HEK293 (cell line): ENCODE data around the gene CCND1.

Experiments
- CTCF ChIA-PET: fragments of 350-600 bp; formaldehyde crosslinking; extraction: SDS; loops from one replicate; lab custom pipeline; 2021; ENCODE audit warnings: antibody characterized with exemption; lab: Yijun Ruan, JAX
- POLR2A ChIA-PET: fragments of 300-600 bp; formaldehyde crosslinking; extraction: SDS; loops from one replicate; lab custom pipeline; 2020; ENCODE audit warnings: antibody characterized with exemption, inconsistent platforms; lab: Yijun Ruan, JAX
- H3K27ac ChIP-seq: fragments of 200-500 bp; sonication (Bioruptor generic); 2 replicates; pipeline ENCODE4 v1.5.1; 2014; ENCODE audit warnings: low read depth, low read length, control low read depth, inconsistent platforms; ENCODE audit errors: extremely low read depth
- H3K36me3 ChIP-seq, 2 experiments: fragments of 200-500 bp in 1 of 2; sonication (Bioruptor generic) in 1 of 2; 1 replicate in 1 of 2; 2 replicates in 1 of 2; pipeline ENCODE4 v1.5.1; 2014 to 2017; ENCODE audit warnings: inconsistent platforms in 2 of 2, low read length in 2 of 2; ENCODE audit not compliant: control insufficient read depth in 2 of 2, insufficient read depth in 1 of 2
- H3K4me1 ChIP-seq: fragments of 200-500 bp; sonication (Bioruptor generic); 2 replicates; pipeline ENCODE4 v1.5.1; 2014; ENCODE audit warnings: mild to moderate bottlenecking, low read length, inconsistent platforms; ENCODE audit not compliant: control insufficient read depth, insufficient read depth
- H3K4me3 ChIP-seq: 2 replicates; pipeline ENCODE4 v1.5.1; 2011; ENCODE audit warnings: low read depth, mild to moderate bottlenecking, control low read depth, low read length, moderate library complexity
- H3K9me3 ChIP-seq: fragments of 200-500 bp; sonication (Bioruptor generic); 2 replicates; pipeline ENCODE4 v1.5.1; 2014; ENCODE audit warnings: low read depth, low read length, inconsistent platforms; ENCODE audit not compliant: control insufficient read depth, insufficient read depth
- GFI1B ChIP-seq: fragments of 450-650 bp; formaldehyde crosslinking; IDR thresholded peaks from 2 replicates; pipeline ENCODE4 v1.5.1; 2016; ENCODE audit warnings: missing biosample characterization, missing genetic modification characterization
- SALL2 ChIP-seq: fragments of 450-650 bp; formaldehyde crosslinking; IDR thresholded peaks from 2 replicates; pipeline ENCODE4 v1.5.0; 2017; ENCODE audit warnings: missing biosample characterization, mild to moderate bottlenecking, missing genetic modification characterization, borderline replicate concordance
- SP7 ChIP-seq: fragments of 450-650 bp; formaldehyde crosslinking; IDR thresholded peaks from 2 replicates; pipeline ENCODE4 v1.5.1; 2016; ENCODE audit warnings: missing biosample characterization, missing genetic modification characterization
- ZBTB17 ChIP-seq: fragments of 450-650 bp; formaldehyde crosslinking; IDR thresholded peaks from 2 replicates; pipeline ENCODE4 v1.5.1; 2016; ENCODE audit warnings: missing biosample characterization, missing genetic modification characterization
- ZIC2 ChIP-seq: fragments of 450-650 bp; formaldehyde crosslinking; IDR thresholded peaks from 2 replicates; pipeline ENCODE4 v1.5.1; 2016; ENCODE audit warnings: missing biosample characterization, missing genetic modification characterization
- ZSCAN16 ChIP-seq: fragments of 450-650 bp; formaldehyde crosslinking; IDR thresholded peaks from 2 replicates; pipeline ENCODE4 v1.5.1; 2016; ENCODE audit warnings: missing biosample characterization, missing genetic modification characterization
- TF ChIP-seq, protein P1 (sequence below): fragments of 450-650 bp; formaldehyde crosslinking; IDR thresholded peaks from 2 replicates; pipeline ENCODE4 v1.5.1; 2016; ENCODE audit warnings: missing biosample characterization, missing genetic modification characterization
- TF ChIP-seq, protein P2 (sequence below): fragments of 450-650 bp; formaldehyde crosslinking; IDR thresholded peaks from 2 replicates; pipeline ENCODE4 v1.5.1; 2016; ENCODE audit warnings: missing biosample characterization, missing genetic modification characterization
- TF ChIP-seq, protein P3 (sequence below): fragments of 450-650 bp; formaldehyde crosslinking; IDR thresholded peaks from 2 replicates; pipeline ENCODE4 v1.5.1; 2016; ENCODE audit warnings: missing biosample characterization, missing genetic modification characterization
- TF ChIP-seq, protein P4 (sequence below): fragments of 450-650 bp; formaldehyde crosslinking; IDR thresholded peaks from 2 replicates; pipeline ENCODE4 v1.5.1; 2016; ENCODE audit warnings: missing biosample characterization, missing genetic modification characterization, borderline replicate concordance
- TF ChIP-seq, protein P5 (sequence below): IDR thresholded peaks from 2 replicates; pipeline ENCODE4 v1.6.1; 2011; ENCODE audit warnings: mild to moderate bottlenecking, low read depth, low read length, borderline replicate concordance
- TF ChIP-seq, protein P6 (sequence below): fragments of 450-650 bp; formaldehyde crosslinking; IDR thresholded peaks from 2 replicates; pipeline ENCODE4 v1.5.1; 2016; ENCODE audit warnings: missing biosample characterization, missing genetic modification characterization

Gene CCND1

DNA sequence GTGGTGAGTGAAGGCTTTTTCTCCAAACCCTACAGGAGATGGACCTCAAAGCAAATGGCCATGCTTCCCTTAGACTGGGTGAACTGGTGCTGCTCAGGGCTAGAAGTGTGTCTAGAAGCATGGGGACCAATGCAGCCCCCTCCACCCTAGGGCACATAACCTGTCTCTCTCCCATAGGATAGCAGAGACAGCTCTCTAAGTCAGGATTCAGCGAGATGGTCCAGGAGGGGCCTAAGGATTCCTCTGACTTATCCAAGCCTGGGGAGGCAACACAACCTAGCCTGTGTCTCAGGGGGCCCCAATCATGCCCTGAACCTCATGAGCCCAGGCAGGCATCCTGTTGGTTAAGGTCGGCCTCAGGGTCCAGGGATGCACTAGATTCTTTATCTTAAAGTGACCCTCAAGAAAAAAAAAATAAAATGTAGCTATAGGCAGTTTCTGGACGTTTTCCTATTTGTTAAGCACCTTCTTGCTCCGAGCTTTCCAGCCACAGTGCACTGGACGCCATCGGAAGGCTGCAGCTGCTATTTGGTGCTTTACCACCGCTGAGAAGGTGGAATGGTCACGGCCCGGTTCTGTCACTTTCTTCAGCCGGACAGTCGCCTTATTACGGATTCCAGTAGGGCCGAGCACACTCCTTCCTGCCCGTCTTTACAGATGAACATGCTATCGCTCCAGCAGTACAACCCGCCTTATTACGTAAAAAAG is 5.0 kb upstream of the CCND1 start:
- CTCF ChIA-PET = interaction anchor here (0.6 kb wide), 1 partner anchor 66 kb away, joined by 3 read pairs; no protein-coding TSS in a partner anchor
- TF ChIP-seq GFI1B (tag by site-specific recombination) (no peak), ZBTB17 (tag by site-specific recombination) (no peak), ZIC2 (tag by site-specific recombination) (no peak), SP7 (tag by site-specific recombination) (no peak), ZSCAN16 (tag by site-specific recombination) (no peak), SALL2 (tag by site-specific recombination) (no peak)
- TF ChIP-seq, protein P1, sequence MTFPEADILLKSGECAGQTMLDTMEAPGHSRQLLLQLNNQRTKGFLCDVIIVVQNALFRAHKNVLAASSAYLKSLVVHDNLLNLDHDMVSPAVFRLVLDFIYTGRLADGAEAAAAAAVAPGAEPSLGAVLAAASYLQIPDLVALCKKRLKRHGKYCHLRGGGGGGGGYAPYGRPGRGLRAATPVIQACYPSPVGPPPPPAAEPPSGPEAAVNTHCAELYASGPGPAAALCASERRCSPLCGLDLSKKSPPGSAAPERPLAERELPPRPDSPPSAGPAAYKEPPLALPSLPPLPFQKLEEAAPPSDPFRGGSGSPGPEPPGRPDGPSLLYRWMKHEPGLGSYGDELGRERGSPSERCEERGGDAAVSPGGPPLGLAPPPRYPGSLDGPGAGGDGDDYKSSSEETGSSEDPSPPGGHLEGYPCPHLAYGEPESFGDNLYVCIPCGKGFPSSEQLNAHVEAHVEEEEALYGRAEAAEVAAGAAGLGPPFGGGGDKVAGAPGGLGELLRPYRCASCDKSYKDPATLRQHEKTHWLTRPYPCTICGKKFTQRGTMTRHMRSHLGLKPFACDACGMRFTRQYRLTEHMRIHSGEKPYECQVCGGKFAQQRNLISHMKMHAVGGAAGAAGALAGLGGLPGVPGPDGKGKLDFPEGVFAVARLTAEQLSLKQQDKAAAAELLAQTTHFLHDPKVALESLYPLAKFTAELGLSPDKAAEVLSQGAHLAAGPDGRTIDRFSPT (tag by site-specific recombination) = no peak
- TF ChIP-seq, protein P2, sequence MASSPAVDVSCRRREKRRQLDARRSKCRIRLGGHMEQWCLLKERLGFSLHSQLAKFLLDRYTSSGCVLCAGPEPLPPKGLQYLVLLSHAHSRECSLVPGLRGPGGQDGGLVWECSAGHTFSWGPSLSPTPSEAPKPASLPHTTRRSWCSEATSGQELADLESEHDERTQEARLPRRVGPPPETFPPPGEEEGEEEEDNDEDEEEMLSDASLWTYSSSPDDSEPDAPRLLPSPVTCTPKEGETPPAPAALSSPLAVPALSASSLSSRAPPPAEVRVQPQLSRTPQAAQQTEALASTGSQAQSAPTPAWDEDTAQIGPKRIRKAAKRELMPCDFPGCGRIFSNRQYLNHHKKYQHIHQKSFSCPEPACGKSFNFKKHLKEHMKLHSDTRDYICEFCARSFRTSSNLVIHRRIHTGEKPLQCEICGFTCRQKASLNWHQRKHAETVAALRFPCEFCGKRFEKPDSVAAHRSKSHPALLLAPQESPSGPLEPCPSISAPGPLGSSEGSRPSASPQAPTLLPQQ (tag by site-specific recombination) = no peak
- TF ChIP-seq, protein P3, sequence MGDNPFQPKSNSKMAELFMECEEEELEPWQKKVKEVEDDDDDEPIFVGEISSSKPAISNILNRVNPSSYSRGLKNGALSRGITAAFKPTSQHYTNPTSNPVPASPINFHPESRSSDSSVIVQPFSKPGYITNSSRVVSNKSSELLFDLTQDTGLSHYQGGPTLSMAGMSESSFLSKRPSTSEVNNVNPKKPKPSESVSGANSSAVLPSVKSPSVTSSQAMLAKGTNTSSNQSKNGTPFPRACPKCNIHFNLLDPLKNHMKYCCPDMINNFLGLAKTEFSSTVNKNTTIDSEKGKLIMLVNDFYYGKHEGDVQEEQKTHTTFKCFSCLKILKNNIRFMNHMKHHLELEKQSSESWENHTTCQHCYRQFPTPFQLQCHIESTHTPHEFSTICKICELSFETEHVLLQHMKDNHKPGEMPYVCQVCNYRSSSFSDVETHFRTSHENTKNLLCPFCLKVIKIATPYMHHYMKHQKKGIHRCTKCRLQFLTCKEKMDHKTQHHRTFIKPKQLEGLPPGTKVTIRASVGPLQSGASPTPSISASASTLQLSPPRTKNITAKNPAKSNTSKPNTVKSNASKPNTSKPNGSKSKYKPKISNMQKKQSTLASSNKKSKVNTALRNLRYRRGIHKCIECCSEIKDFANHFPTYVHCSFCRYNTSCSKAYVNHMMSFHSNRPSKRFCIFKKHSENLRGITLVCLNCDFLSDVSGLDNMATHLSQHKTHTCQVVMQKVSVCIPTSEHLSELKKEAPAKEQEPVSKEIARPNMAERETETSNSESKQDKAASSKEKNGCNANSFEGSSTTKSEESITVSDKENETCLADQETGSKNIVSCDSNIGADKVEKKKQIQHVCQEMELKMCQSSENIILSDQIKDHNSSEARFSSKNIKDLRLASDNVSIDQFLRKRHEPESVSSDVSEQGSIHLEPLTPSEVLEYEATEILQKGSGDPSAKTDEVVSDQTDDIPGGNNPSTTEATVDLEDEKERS (tag by site-specific recombination) = no peak
- TF ChIP-seq, protein P4, sequence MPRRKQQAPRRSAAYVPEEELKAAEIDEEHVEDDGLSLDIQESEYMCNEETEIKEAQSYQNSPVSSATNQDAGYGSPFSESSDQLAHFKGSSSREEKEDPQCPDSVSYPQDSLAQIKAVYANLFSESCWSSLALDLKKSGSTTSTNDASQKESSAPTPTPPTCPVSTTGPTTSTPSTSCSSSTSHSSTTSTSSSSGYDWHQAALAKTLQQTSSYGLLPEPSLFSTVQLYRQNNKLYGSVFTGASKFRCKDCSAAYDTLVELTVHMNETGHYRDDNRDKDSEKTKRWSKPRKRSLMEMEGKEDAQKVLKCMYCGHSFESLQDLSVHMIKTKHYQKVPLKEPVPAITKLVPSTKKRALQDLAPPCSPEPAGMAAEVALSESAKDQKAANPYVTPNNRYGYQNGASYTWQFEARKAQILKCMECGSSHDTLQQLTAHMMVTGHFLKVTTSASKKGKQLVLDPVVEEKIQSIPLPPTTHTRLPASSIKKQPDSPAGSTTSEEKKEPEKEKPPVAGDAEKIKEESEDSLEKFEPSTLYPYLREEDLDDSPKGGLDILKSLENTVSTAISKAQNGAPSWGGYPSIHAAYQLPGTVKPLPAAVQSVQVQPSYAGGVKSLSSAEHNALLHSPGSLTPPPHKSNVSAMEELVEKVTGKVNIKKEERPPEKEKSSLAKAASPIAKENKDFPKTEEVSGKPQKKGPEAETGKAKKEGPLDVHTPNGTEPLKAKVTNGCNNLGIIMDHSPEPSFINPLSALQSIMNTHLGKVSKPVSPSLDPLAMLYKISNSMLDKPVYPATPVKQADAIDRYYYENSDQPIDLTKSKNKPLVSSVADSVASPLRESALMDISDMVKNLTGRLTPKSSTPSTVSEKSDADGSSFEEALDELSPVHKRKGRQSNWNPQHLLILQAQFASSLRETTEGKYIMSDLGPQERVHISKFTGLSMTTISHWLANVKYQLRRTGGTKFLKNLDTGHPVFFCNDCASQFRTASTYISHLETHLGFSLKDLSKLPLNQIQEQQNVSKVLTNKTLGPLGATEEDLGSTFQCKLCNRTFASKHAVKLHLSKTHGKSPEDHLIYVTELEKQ (tag by site-specific recombination) = no peak
- TF ChIP-seq, protein P5, sequence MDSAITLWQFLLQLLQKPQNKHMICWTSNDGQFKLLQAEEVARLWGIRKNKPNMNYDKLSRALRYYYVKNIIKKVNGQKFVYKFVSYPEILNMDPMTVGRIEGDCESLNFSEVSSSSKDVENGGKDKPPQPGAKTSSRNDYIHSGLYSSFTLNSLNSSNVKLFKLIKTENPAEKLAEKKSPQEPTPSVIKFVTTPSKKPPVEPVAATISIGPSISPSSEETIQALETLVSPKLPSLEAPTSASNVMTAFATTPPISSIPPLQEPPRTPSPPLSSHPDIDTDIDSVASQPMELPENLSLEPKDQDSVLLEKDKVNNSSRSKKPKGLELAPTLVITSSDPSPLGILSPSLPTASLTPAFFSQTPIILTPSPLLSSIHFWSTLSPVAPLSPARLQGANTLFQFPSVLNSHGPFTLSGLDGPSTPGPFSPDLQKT = no peak
- TF ChIP-seq, protein P6, sequence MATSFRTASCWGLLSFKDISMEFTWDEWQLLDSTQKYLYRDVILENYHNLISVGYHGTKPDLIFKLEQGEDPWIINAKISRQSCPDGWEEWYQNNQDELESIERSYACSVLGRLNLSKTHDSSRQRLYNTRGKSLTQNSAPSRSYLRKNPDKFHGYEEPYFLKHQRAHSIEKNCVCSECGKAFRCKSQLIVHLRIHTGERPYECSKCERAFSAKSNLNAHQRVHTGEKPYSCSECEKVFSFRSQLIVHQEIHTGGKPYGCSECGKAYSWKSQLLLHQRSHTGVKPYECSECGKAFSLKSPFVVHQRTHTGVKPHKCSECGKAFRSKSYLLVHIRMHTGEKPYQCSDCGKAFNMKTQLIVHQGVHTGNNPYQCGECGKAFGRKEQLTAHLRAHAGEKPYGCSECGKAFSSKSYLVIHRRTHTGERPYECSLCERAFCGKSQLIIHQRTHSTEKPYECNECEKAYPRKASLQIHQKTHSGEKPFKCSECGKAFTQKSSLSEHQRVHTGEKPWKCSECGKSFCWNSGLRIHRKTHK (tag by site-specific recombination) = no peak
- no peaks in the 10 kb centered on the region for H3K9me3 ChIP-seq
- POLR2A ChIA-PET = no interaction called here
- no peaks in the 10 kb centered on the region for H3K36me3 ChIP-seq
- H3K27ac ChIP-seq = no peak overlapping the region
- no peaks in the 10 kb centered on the region for H3K4me1 ChIP-seq
- H3K4me3 ChIP-seq = no peak overlapping the region
